HepG2 (cell line): ENCODE data around the gene LGI2. TPM values are rescaled to one million over a fixed set of nuclear protein-coding genes. Genes with fewer than 3 reads are reported as not detected.

ENCODE experiments used
- ATAC-seq: fragments of 200-7000 bp; cut with Tn5 transposase; 3 replicates; pipeline ENCODE4 v1.9.1; 2020; ENCODE audit warnings: mild to moderate bottlenecking, moderate library complexity
- BruUV-seq: library from RNA; stranded (reverse); fragments of 400-500 nt; replicated peaks from 2 replicates; lab custom pipeline; 2021; lab: Mats Ljungman, UMichigan
- CTCF ChIA-PET: fragments of 300-600 bp; formaldehyde crosslinking; extraction: SDS; loops from one replicate; lab custom pipeline; 2021; ENCODE audit warnings: low total read pairs, inconsistent platforms, low intra/inter-chr PET ratio; lab: Yijun Ruan, JAX
- POLR2A ChIA-PET: fragments of 350-600 bp; sonication (Branson Sonifier 250); formaldehyde crosslinking; loops from one replicate; lab custom pipeline; 2020; ENCODE audit warnings: antibody characterized with exemption, inconsistent platforms; lab: Yijun Ruan, JAX
- DNase-seq: peaks from one replicate; pipeline ENCODE4 v3.0.0-alpha.2; 2015; ENCODE audit warnings: low spot score
- FAIRE-seq: peaks from 3 replicates; lab custom pipeline; 2011; peaks lifted over from hg19 to GRCh38; lab: Jason Lieb, UNC
- H2AFZ ChIP-seq: one replicate; pipeline ENCODE4 v1.6.1; 2011; ENCODE audit warnings: low read length, inconsistent platforms
- H3K27ac ChIP-seq: fragments of 300-600 bp; 3 replicates; pipeline ENCODE4 v1.8.0; 2011; ENCODE audit warnings: mixed run types, mild to moderate bottlenecking, mixed read lengths, low read length, inconsistent platforms; ENCODE audit not compliant: insufficient read depth; ENCODE audit errors: extremely low read length
- H3K27me3 ChIP-seq, 2 experiments: fragments of 200-600 bp in 1 of 2; 2 replicates in 1 of 2; 3 replicates in 1 of 2; pipeline versions ENCODE4 v1.6.0 to v1.8.0; 2011; ENCODE audit warnings: low read length in 2 of 2, mild to moderate bottlenecking in 2 of 2, moderate library complexity in 2 of 2, inconsistent platforms in 1 of 2; ENCODE audit not compliant: insufficient read depth in 2 of 2, control insufficient read depth in 1 of 2
- H3K36me3 ChIP-seq, 2 experiments: fragments of 200-600 bp in 1 of 2; replicated peaks in 1 of 2; 2 replicates in 1 of 2; 3 replicates in 1 of 2; pipeline versions ENCODE4 v1.5.1 to v1.8.0; 2011; ENCODE audit warnings: low read length in 2 of 2, inconsistent platforms in 1 of 2; ENCODE audit not compliant: insufficient read depth in 2 of 2, control insufficient read depth in 1 of 2
- H3K4me1 ChIP-seq: 2 replicates; pipeline ENCODE4 v1.5.1; 2012; ENCODE audit warnings: low read length, inconsistent platforms; ENCODE audit not compliant: insufficient read depth
- H3K4me2 ChIP-seq: 2 replicates; pipeline ENCODE4 v1.6.0; 2011; ENCODE audit warnings: low read depth, low read length, inconsistent platforms
- H3K4me3 ChIP-seq, 3 experiments: fragments of 200-600 bp in 1 of 3; sonication (generic), shearing (Covaris generic) in 1 of 3; replicated peaks in 1 of 3; 2 replicates each; pipeline ENCODE4 v1.5.1; 2011 to 2016; ENCODE audit warnings: low read length in 3 of 3, inconsistent platforms in 2 of 3, low read depth in 2 of 3, mild to moderate bottlenecking in 2 of 3, control low read depth in 1 of 3, mixed read lengths in 1 of 3; ENCODE audit not compliant: insufficient read depth in 1 of 3
- H3K79me2 ChIP-seq: one replicate; pipeline ENCODE4 v1.6.1; 2011; ENCODE audit warnings: low read length, inconsistent platforms; ENCODE audit not compliant: insufficient read depth
- H3K9ac ChIP-seq: 2 replicates; pipeline ENCODE4 v1.6.0; 2011; ENCODE audit warnings: mild to moderate bottlenecking, low read depth, low read length, inconsistent platforms; ENCODE audit not compliant: insufficient read depth
- H3K9me3 ChIP-seq: 2 replicates; pipeline ENCODE4 v1.5.1; 2012; ENCODE audit warnings: mild to moderate bottlenecking, low read length
- H4K20me1 ChIP-seq: 2 replicates; pipeline ENCODE4 v1.6.0; 2011; ENCODE audit warnings: inconsistent platforms, mild to moderate bottlenecking, low read length, moderate library complexity; ENCODE audit not compliant: insufficient read depth
- CTCF ChIP-seq: sonication (generic); formaldehyde crosslinking; IDR thresholded peaks from 2 replicates; pipeline ENCODE4 v1.5.0; 2020; ENCODE audit warnings: mild to moderate bottlenecking, missing genetic modification reagents, moderate library complexity
- FOXK2 ChIP-seq: fragments of 450-650 bp; IDR thresholded peaks from 2 replicates; pipeline ENCODE4 v1.6.1; 2016
- HMG20A ChIP-seq: IDR thresholded peaks from 2 replicates; pipeline ENCODE4 v1.6.1; 2016; ENCODE audit warnings: borderline replicate concordance
- HMGXB4 ChIP-seq, 2 experiments: sonication (generic) in 1 of 2; formaldehyde crosslinking in 1 of 2; IDR thresholded peaks; 2 replicates each; pipeline versions ENCODE4 v1.4.0 to v1.6.1; 2018 to 2020; ENCODE audit warnings: missing genetic modification reagents in 2 of 2, borderline replicate concordance in 1 of 2, low read depth in 1 of 2, mild to moderate bottlenecking in 1 of 2, missing biosample characterization in 1 of 2
- LBX2 ChIP-seq: sonication (generic); formaldehyde crosslinking; IDR thresholded peaks from 2 replicates; pipeline ENCODE4 v1.5.0; 2020; ENCODE audit warnings: missing genetic modification reagents, mild to moderate bottlenecking, borderline replicate concordance
- REL ChIP-seq: sonication (generic); formaldehyde crosslinking; conservative IDR thresholded peaks from 2 replicates; pipeline ENCODE4 v1.8.0; 2022; ENCODE audit warnings: mild to moderate bottlenecking, missing genetic modification reagents, moderate library complexity
- SCMH1 ChIP-seq: sonication (generic); formaldehyde crosslinking; IDR thresholded peaks from 2 replicates; pipeline ENCODE4 v1.9.0; 2021; ENCODE audit warnings: missing genetic modification reagents, mild to moderate bottlenecking, borderline replicate concordance
- THYN1 ChIP-seq: sonication (generic); formaldehyde crosslinking; IDR thresholded peaks from 2 replicates; pipeline ENCODE4 v1.8.1; 2023; ENCODE audit warnings: low read depth, mild to moderate bottlenecking, moderate library complexity, missing genetic modification reagents, borderline replicate concordance
- ZFP36L2 ChIP-seq: sonication (generic); formaldehyde crosslinking; IDR thresholded peaks from 2 replicates; pipeline ENCODE4 v1.4.0; 2020; ENCODE audit warnings: missing genetic modification reagents
- ZIK1 ChIP-seq: sonication (generic); formaldehyde crosslinking; IDR thresholded peaks from 2 replicates; pipeline ENCODE4 v1.5.0; 2020; ENCODE audit warnings: mild to moderate bottlenecking, low read depth, missing genetic modification reagents, borderline replicate concordance
- ZNF121 ChIP-seq: sonication (generic); formaldehyde crosslinking; IDR thresholded peaks from 2 replicates; pipeline ENCODE4 v1.5.0; 2020; ENCODE audit warnings: mild to moderate bottlenecking, missing genetic modification reagents
- ZSCAN21 ChIP-seq: sonication (generic); formaldehyde crosslinking; IDR thresholded peaks from 2 replicates; pipeline ENCODE4 v1.8.0; 2022; ENCODE audit warnings: mild to moderate bottlenecking, missing genetic modification reagents, moderate library complexity, borderline replicate concordance
- WGBS: methylation state at CpG from one replicate; pipeline ENCODE4 v1.1.6; 2017; ENCODE audit warnings: low lambda C conversion rate; 5-methylcytosine and 5-hydroxymethylcytosine counted together
- in situ Hi-C: cut with HindIII; loops from 2 replicates; pipeline ENCODE4 v1.10.0; 2017; ENCODE audit warnings: low pct_unique_long_range_greater_than_20kb; ENCODE audit not compliant: extremely low pct_ligation_motif_present
- intact Hi-C: fragments of 100-400 bp; cut with micrococcal nuclease; formaldehyde crosslinking; loops from one replicate; pipeline ENCODE4 v1.10.0; 2022; ENCODE audit not compliant: unreplicated experiment
- polyA plus RNA-seq, 8 experiments: library from polyadenylated mRNA; depleted of rRNA in 3 of 8; stranded (reverse) in 7 of 8; unstranded in 1 of 8; fragments of >200 nt; fragmentation: Illumina TruSeq in 4 of 8; extraction: Trizol in 4 of 8; gene quantifications; 2 replicates each; pipeline versions ENCODE4 v1.2.1 to v1.2.3, GENCODE V29; 2011 to 2016; ENCODE audit warnings: low read depth in 4 of 8, missing spikeins in 1 of 8, mixed read lengths in 1 of 8; ENCODE audit not compliant: insufficient read depth in 1 of 8
- total RNA-seq, 5 experiments: library from RNA; depleted of rRNA; stranded (reverse); fragments of >200 nt; fragmentation: Illumina TruSeq; extraction: Trizol; gene quantifications; 2 replicates each; pipeline ENCODE4 v1.2.3, GENCODE V29; 2016; ENCODE audit warnings: low read depth in 1 of 5

The LGI2 gene
- total and polyA plus RNA-seq, 2 of the 13 experiments (the other 11 are each of a cell fraction or from before 2014, with no cell fraction given) = not detected

GRCh38 chr4:25000639-25001038, 30.1 kb downstream of the LGI2 start:
- FAIRE-seq (no peak), ATAC-seq (no peak), DNase-seq (no peak)
- H3K27me3 ChIP-seq = peaks cover 0 to 2% of the 10 kb centered on the region in 2 experiments; a peak in 1 of 5 replicates
- no peaks in the 10 kb centered on the region for H3K36me3 ChIP-seq
- H3K9me3 ChIP-seq = no peaks in the 10 kb centered on the region
- no peaks in the 10 kb centered on the region for H3K79me2 ChIP-seq
- H3K4me2 ChIP-seq = no peak overlapping the region
- no peak overlapping the region for H2AFZ ChIP-seq
- H3K27ac ChIP-seq = no peak overlapping the region
- 2% methylated on average over 5 of the region's 5 CpGs for WGBS
- intact Hi-C loops = no loop called here
- BruUV-seq = no TSS peak
- no peaks in the 10 kb centered on the region for H3K4me1 ChIP-seq
- H3K4me3 ChIP-seq = no peak overlapping the region
- no peaks in the 10 kb centered on the region for H4K20me1 ChIP-seq
- no peak overlapping the region for H3K9ac ChIP-seq
- in situ Hi-C loops = no loop called here
- ChIA-PET POLR2A (no interaction called here), CTCF (no interaction called here)
- TF ChIP-seq ZFP36L2 (CRISPR knock-in tag) = no peak

GRCh38 chr4:24999392-25000089, 31.2 kb downstream of the LGI2 start:
- Histone ChIP-seq H4K20me1 (no peaks in the 10 kb centered on the region), H3K27me3 (peaks cover 0 to 5% of the 10 kb centered on the region in 2 experiments; a peak in 2 of 5 replicates), H3K4me2 (no peak overlapping the region), H3K27ac (no peak overlapping the region), H3K36me3 (no peaks in the 10 kb centered on the region), H3K4me1 (no peaks in the 10 kb centered on the region), H2AFZ (no peak overlapping the region), H3K9ac (no peak overlapping the region), H3K9me3 (no peaks in the 10 kb centered on the region), H3K4me3 (no peak overlapping the region), H3K79me2 (no peaks in the 10 kb centered on the region)
- DNase-seq = no peak
- no peak for FAIRE-seq
- no TSS peak for BruUV-seq
- CTCF ChIA-PET = no interaction called here
- POLR2A ChIA-PET = no interaction called here
- WGBS = 7% methylated on average over 8 of the region's 8 CpGs
- in situ Hi-C loops = loop anchor here (25.0 kb wide), 2 partner anchors 363 to 512 kb away; no protein-coding TSS in a partner anchor
- ATAC-seq = no peak
- intact Hi-C loops = no loop called here
- TF ChIP-seq ZSCAN21 (CRISPR knock-in tag) = no peak
- TF ChIP-seq FOXK2 = no peak
- TF ChIP-seq HMGXB4 (CRISPR knock-in tag; IDR thresholded peaks at IDR 0.05; ENCODE audit: borderline replicate concordance in 1 of 2, low read depth in 1 of 2) = no peak
- no peak for TF ChIP-seq ZIK1
- TF ChIP-seq REL = no peak
- no peak for TF ChIP-seq CTCF (CRISPR knock-in tag)
- TF ChIP-seq THYN1 (CRISPR knock-in tag) = no peak
- TF ChIP-seq SCMH1 (CRISPR knock-in tag) = no peak
- no peak for TF ChIP-seq HMG20A
- no peak for TF ChIP-seq ZNF121 (CRISPR knock-in tag)
- no peak for TF ChIP-seq LBX2
